Right forelimb (tissue), 1 donor: ENCODE measurements around the gene TBC1D21.

ENCODE experiments used
- DNase-seq: peaks from one replicate; pipeline ENCODE4 v3.0.0-alpha.2; 2018

The TBC1D21 gene

GRCh38 chr15:73865379-73865778, 8.0 kb upstream of the TBC1D21 start:
- DNase-seq = no peak

DNA sequence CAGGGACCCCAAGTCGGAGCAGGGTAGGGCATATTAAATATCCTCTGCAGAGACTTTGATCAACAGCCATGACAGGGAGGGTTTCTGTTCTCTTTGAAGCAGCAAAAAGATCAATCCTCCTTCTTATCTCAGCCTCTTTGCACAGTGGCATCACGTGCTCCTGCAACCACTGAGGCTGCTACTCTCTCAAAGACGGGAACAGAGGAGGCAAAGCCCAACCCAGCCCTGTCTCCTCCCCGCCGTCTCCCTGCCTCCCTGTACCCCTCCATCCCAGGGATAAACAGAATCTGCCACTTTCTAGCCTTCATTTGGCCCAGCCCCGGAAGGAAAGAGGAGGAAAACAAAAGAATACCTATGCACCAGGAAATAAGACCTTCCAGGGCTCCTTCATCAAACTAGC, 7.5 kb upstream of the TBC1D21 start:
- DNase-seq = no peak

DNA sequence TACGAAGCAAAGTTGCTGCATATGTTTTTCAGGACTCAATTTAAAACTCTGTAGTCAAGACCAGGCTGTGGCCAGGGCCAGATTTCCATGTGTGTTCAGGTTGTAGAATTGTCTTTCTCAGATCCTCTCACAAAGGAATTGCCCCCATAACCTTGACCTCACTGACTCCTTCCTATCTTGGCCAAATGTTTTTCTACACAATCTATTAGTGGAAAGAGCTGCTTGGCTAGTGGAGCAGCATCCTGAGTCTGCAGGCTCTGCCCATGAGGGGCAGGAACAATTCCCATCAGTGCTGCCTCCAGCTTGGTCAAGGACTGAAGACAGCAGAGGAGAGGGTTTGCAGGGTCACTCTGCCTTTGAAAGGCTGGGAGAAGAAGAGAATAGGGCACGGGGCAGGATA, 6.9 kb upstream of the TBC1D21 start:
- DNase-seq = no peak

- DNase-seq = no peak
Observed at GRCh38 chr15:73866881-73867410, 6.4 kb upstream of the TBC1D21 start.

- no peak for DNase-seq
Observed at GRCh38 chr15:73867426-73867825, 5.9 kb upstream of the TBC1D21 start.

GRCh38 chr15:73867956-73868355, 5.4 kb upstream of the TBC1D21 start:
- no peak for DNase-seq

DNA sequence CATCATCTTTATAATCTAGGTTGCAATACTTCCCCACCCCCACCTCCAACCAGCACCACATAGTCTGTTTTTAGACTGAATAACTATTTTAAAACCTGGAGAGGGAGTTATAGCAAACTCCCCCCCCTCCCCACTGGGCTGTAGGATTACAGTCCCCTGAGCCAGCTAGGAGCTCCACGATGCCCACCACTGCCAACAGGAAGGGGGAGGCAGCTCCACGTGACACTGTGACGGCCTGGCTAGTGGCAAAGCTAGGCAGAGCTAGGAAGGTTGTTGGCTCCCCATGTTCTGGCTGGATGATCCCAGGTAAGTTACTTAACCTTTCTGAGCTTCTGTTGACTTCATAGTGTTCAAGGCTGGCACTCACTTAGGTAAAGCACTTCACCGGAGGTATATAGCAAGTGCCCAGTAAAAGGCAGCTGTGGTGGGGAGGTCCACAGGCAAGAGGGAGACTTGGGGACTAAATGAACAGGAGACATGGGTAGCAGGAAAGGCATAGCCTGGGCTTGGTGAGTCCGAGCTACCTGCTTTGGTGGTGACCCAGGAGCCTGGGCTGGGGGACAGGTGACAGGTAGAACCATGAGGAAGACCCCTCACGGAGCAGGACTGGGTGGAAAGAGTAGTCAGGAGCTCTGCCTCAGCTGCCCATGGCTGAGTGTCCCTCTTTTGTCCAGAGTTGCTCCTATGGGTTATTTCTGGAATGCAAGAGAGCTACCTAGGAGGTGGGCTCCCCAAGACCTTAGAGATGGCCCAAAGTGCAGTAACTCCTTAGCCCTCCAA, 4.0 kb upstream of the TBC1D21 start:
- no peak for DNase-seq

GRCh38 chr15:73870700-73871408, 2.5 kb upstream of the TBC1D21 start:
- no peak for DNase-seq

DNA sequence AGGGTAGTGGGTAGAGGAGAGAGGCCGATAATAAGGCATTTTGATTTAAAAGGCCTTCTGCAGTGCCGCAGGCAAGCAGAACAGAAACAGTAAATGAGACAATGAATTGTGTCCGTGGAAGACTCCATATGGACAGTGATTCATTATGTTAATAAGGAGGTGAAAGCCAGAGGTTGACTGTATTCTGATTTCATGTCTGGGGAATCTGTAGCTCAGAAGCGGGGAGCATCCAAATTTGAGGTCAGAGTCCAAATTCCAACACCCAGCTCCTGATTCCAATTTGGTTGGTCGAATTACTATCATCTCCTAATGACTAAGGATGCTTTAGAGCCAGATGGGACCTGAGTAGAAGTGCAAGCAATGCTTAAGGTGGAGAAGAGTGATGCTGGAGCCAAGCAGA, 1.0 kb upstream of the TBC1D21 start:
- DNase-seq = no peak

DNA sequence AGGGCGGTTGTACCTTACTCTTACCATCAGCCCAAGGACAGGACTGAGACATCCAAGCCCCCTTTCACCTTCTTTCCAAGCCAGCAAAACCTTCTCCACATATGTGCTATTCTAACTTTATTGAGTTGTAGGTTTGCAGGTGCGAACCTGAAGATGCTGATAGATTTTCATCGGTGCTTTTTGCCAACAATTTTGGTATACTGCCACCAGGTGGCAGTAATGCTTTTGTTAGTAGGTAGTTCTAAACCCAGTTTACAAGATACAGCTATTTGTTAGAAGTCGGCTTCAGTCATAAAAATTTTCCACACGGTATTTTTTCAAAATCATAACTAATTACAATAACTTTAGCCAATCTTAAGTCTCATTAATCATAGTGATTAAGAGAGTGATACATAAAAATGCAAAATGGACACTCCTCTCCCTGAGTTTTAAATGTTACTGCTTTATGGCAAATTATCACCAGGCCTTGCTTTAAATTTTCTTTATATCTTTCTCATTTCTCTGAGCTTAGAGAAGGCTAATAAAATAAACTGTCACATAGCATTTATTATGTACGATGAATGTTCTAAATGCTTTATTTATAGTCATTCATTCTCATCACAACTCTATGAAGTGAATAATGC, 636 bp downstream of the TBC1D21 start:
- no peak for DNase-seq

GRCh38 chr15:73879426-73879825, 6.1 kb downstream of the TBC1D21 start:
- no peak for DNase-seq

DNA sequence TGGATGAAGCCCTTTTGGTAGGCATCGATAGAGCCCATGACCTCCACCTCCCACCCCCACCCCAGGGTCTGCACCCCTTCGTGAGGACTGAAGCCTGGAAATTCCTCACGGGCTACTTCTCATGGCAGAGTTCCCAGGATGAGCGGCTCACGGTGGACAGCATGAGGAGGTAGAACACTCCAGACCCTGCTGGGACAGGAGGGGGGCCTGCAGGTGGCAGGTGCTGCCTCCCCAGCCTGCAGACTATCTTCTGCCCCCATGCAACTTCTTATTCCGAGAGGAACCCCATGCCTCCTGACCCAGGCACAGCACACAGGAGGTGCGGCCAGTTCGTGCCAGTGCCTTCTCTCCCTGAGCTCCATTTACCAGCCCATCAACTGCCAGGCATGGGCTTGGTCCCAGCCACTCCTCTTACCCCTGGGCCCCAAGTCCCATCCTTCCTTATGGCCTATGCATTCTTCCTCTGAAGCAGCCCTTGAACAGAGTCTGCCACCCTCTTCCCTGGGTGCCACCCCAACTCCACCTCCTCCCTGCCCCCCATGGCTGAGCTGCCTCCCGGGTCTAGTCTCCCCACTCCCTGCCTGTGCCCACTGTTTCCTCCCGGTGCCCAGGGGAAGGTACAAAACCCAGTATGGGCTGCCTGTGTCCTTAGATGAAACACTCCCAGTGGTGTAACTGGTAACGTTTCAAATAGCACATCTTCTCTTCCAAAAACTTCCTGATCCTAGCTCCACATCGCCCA, 8.4 kb downstream of the TBC1D21 start:
- DNase-seq = no peak

- no peak for DNase-seq
Observed at GRCh38 chr15:73882761-73883419, 9.5 kb downstream of the TBC1D21 start.

GRCh38 chr15:73884159-73884558, 10.8 kb downstream of the TBC1D21 start:
- no peak for DNase-seq

DNA sequence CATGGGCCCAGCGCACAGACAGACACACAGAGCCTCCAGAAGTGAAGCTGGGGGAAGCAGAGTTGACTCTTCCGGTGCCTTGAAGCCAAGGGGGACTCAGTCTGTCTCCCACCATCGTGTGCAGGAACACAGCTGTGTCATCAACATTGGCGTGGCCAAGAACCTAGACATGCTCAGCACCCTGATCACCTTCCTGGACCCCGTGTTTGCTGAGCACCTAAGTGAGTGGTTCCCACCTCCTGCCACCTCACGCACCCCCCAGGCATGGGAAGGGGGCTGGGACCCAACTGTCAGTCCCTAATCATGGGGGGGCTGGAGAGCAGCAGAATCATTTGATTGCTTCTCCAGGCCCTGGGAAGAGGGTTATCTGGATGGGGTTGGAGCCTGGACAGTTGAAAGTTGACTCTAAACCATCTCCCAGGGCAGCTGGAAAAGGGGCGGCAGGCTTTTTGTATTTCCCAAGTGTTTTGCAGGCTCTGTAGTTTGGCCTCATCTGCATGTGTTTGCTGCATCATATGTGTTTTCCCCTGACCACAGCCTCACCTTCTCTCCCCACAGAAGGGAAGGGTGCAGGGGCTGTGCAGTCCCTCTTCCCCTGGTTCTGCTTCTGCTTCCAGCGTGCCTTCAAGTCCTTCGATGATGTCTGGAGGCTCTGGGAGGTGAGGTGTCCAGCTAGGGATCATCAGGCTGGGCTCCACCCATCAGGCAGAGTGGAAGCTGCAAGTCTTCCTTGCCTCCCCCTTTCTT, 12.8 kb downstream of the TBC1D21 start:
- no peak for DNase-seq

GRCh38 chr15:73886717-73887345, 13.5 kb downstream of the TBC1D21 start:
- DNase-seq = no peak

DNA sequence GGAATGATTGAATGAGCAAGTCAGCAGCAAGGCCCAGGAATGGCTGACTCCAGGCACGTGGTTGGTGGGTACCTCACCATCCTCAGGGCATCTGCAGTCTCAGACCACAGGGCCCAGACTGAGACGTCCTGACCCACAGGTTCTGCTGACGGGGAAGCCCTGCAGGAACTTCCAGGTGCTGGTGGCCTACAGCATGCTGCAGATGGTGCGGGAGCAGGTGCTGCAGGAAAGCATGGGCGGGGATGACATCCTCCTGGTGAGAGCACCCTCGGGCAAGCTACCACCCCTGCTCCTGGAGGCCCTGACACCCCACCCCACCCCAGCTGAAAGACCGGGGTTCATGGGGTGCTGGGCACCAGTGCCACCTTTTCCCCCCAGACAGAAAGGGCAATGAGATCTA, 14.1 kb downstream of the TBC1D21 start:
- no peak for DNase-seq

- DNase-seq = no peak
Observed at GRCh38 chr15:73888224-73889041, 15.1 kb downstream of the TBC1D21 start.

DNA sequence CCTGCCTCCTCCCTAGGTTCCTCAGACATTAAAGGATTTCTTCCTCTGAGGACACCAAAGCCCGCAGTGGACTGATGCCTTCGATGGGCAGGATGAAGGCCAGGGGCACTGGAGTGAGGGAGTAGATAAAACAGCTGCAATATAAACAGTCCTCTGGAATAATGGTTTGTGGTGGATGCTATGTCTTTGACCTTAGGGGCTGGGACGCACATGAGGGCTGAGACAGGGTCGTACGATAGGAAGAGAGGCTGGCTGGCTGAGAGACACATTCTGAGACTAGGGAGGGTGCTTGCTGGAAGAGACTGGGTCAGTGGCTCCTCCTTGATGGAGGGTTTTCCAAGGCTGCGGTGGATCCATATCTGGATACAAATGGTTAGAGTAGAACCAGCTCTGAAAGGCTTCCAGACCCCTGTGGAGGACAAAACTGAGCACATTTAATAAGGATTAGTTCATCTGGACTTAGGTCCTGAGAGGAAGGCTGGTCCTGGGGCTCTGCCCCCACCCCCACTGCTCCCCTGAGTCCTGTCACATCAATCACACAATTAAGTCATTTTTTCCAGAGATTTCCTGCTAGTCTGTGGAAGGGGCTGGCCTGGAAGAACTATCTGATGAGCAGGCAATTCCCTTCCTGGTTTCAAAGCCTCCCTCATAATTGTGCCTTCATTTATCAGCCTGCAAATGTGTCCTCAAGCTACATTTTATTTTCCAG, 15.8 kb downstream of the TBC1D21 start:
- DNase-seq = no peak

DNA sequence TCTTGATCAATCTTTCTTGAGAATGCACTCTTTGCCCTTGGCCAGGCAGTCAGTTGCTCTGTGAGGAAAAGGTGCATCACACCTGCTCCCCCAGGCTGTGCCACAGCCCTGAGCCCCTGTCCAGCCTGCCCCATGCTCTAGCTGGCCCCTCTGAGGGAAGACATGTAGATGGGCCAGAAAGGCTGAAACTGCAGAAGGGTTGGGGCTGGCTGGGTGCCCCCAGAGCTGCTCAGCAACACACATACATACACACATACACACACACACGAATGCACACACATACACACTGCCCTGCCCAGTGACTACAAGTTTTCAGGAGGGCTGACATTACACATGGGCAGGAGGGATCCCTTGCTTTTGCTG, 16.4 kb downstream of the TBC1D21 start:
- no peak for DNase-seq
